ENCODE data around the gene HMGN5. TPM values are rescaled to one million over a fixed set of nuclear protein-coding genes. Genes with fewer than 3 reads are reported as not detected.

The HMGN5 gene
- total RNA-seq, 2 experiments from 2014 or later, result 2.0 to 15.3 TPM

DNA sequence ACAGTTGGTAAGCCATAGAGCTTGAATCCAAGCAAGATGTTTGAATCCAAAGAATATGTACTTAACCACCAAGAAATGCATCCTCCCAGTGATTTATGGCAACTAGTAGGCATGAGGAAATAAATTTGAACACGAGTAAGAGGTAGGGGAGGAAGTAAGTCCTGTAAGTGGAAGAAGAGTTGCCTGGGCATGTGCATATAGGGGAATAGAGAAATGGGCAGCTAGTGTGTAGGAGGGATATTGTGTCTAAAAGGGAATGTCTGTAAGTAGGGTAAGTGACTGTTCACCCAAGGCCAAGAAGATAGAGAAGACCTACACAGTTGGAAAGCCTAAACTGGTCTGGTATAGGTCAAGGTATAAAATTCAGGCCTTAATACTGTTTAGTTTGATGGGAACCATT, 4.8 kb upstream of the HMGN5 start:
- intact Hi-C loops (cut with micrococcal nuclease; ENCODE audit: unreplicated experiment), result no loop called here
- Histone ChIP-seq H3K4me1 (ENCODE audit: insufficient read depth, low read length, poor library complexity, severe bottlenecking) (peaks cover 16% of the 10 kb centered on the region), H3K36me3 (ENCODE audit: insufficient read depth, low read length) (peaks cover 46% of the 10 kb centered on the region), H3K4me3 (ENCODE audit: low read depth, low read length, poor library complexity, severe bottlenecking) (no peak overlapping the region), H3K27ac (ENCODE audit: low read depth, low read length, poor library complexity, severe bottlenecking) (no peak overlapping the region), H3K79me2 (ENCODE audit: insufficient read depth, low read depth, low read length) (peaks cover 66% of the 10 kb centered on the region), H3K4me2 (ENCODE audit: low read length) (no peak overlapping the region), H4K20me1 (ENCODE audit: insufficient read depth, low read length) (no peaks in the 10 kb centered on the region), H3K9me2 (ENCODE audit: insufficient read depth, low read length) (no peaks in the 10 kb centered on the region), H3K9me3 (ENCODE audit: low read length) (no peaks in the 10 kb centered on the region), H2AFZ (ENCODE audit: low read length) (no peak overlapping the region)
- BruUV-seq (replicated peaks), result no TSS peak
- no peak for TF ChIP-seq EZH2phosphoT487 (IDR thresholded peaks at IDR 0.05; ENCODE audit: borderline replicate concordance, low read depth, low read length)
- TF ChIP-seq, protein P1, sequence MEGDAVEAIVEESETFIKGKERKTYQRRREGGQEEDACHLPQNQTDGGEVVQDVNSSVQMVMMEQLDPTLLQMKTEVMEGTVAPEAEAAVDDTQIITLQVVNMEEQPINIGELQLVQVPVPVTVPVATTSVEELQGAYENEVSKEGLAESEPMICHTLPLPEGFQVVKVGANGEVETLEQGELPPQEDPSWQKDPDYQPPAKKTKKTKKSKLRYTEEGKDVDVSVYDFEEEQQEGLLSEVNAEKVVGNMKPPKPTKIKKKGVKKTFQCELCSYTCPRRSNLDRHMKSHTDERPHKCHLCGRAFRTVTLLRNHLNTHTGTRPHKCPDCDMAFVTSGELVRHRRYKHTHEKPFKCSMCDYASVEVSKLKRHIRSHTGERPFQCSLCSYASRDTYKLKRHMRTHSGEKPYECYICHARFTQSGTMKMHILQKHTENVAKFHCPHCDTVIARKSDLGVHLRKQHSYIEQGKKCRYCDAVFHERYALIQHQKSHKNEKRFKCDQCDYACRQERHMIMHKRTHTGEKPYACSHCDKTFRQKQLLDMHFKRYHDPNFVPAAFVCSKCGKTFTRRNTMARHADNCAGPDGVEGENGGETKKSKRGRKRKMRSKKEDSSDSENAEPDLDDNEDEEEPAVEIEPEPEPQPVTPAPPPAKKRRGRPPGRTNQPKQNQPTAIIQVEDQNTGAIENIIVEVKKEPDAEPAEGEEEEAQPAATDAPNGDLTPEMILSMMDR (conservative IDR thresholded peaks at IDR 0.05; ENCODE audit: low read length), result no peak
- POLR2A ChIA-PET, result no interaction called here
- DNase-seq (ENCODE audit: low spot score), result no peak
- CTCF ChIA-PET (ENCODE audit: unreplicated experiment), result no interaction called here

DNA sequence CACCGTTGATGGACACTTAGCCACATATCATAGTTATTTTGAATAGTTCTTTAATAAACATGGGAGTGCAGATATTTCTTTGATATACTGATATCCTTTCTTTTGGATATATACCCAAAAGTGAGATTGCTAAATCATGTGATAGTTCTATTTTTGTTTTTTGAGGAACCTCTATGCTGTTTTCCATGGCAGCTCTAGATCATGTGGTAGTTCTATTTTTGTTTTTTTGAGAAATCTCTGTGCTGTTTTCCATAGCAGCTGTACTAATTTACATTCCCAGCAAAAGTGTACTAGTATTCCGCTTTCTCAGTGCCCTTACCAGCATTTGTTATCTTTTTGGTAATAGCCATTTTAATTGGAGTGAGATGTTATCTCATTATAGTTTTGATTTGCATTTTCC, 3.8 kb upstream of the HMGN5 start:
- H3K79me2 ChIP-seq (ENCODE audit: insufficient read depth, low read depth, low read length), result peaks cover 66% of the 10 kb centered on the region
- H3K4me2 ChIP-seq (ENCODE audit: low read length), result peak overlapping the region; percentile 23; the same call in 1 of the 2 replicates
- TF ChIP-seq, protein P1 (conservative IDR thresholded peaks at IDR 0.05; ENCODE audit: low read length), result no peak
- no peak for TF ChIP-seq EZH2phosphoT487 (IDR thresholded peaks at IDR 0.05; ENCODE audit: borderline replicate concordance, low read depth, low read length)
- ChIA-PET POLR2A (interaction anchor here (1.1 kb wide), 1 partner anchor 21 kb away, joined by 3 read pairs; no protein-coding TSS in a partner anchor), CTCF (ENCODE audit: unreplicated experiment) (no interaction called here)
- H3K36me3 ChIP-seq (ENCODE audit: insufficient read depth, low read length), result peaks cover 43% of the 10 kb centered on the region
- no peaks in the 10 kb centered on the region for H3K9me2 ChIP-seq (ENCODE audit: insufficient read depth, low read length)
- no TSS peak for BruUV-seq (replicated peaks)
- H2AFZ ChIP-seq (ENCODE audit: low read length), result no peak overlapping the region
- intact Hi-C loops (cut with micrococcal nuclease; ENCODE audit: unreplicated experiment), result no loop called here
- H3K9me3 ChIP-seq (ENCODE audit: low read length), result no peaks in the 10 kb centered on the region
- no peak overlapping the region for H3K27ac ChIP-seq (ENCODE audit: low read depth, low read length, poor library complexity, severe bottlenecking)
- H4K20me1 ChIP-seq (ENCODE audit: insufficient read depth, low read length), result no peaks in the 10 kb centered on the region
- H3K4me1 ChIP-seq (ENCODE audit: insufficient read depth, low read length, poor library complexity, severe bottlenecking), result peaks cover 21% of the 10 kb centered on the region
- H3K4me3 ChIP-seq (ENCODE audit: low read depth, low read length, poor library complexity, severe bottlenecking), result no peak overlapping the region
- DNase-seq (ENCODE audit: low spot score), result no peak

DNA sequence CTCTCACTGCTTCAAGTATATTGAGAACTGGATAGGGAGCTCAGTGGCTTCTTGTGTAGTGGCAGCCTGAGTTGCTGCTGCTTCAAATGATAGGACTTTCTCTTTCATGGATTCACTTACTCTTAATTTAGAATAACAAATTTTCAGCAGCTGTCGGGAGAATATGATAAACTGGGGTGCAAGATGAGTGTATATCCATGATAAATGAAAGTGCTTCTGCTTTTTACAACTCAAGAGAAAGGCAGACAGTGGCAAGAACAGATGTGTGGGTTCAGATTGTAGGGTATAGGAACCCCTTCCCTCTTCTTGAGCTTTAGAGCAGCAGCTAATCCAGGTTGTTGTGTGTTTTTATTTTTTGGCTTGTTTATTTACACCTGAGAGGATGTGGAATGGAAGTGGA, 1.2 kb upstream of the HMGN5 start:
- Histone ChIP-seq H3K4me3 (ENCODE audit: low read depth, low read length, poor library complexity, severe bottlenecking) (peak overlapping the region; percentile 95), H3K9me2 (ENCODE audit: insufficient read depth, low read length) (no peaks in the 10 kb centered on the region), H3K4me2 (ENCODE audit: low read length) (peak overlapping the region; percentile 86), H3K9me3 (ENCODE audit: low read length) (no peaks in the 10 kb centered on the region), H3K79me2 (ENCODE audit: insufficient read depth, low read depth, low read length) (peaks cover 57% of the 10 kb centered on the region), H3K36me3 (ENCODE audit: insufficient read depth, low read length) (peaks cover 34% of the 10 kb centered on the region), H4K20me1 (ENCODE audit: insufficient read depth, low read length) (no peaks in the 10 kb centered on the region), H2AFZ (ENCODE audit: low read length) (no peak overlapping the region), H3K27ac (ENCODE audit: low read depth, low read length, poor library complexity, severe bottlenecking) (peak overlapping the region; percentile 95), H3K4me1 (ENCODE audit: insufficient read depth, low read length, poor library complexity, severe bottlenecking) (peaks cover 21% of the 10 kb centered on the region)
- BruUV-seq (replicated peaks), result no TSS peak
- no peak for TF ChIP-seq EZH2phosphoT487 (IDR thresholded peaks at IDR 0.05; ENCODE audit: borderline replicate concordance, low read depth, low read length)
- TF ChIP-seq, protein P1 (conservative IDR thresholded peaks at IDR 0.05; ENCODE audit: low read length), result no peak
- no peak for DNase-seq (ENCODE audit: low spot score)
- intact Hi-C loops (cut with micrococcal nuclease; ENCODE audit: unreplicated experiment), result loop anchor here (5.0 kb wide), 3 partner anchors 81 to 396 kb away; partner anchors contain the start of gene BRWD3
- CTCF ChIA-PET (ENCODE audit: unreplicated experiment), result no interaction called here
- POLR2A ChIA-PET, result interaction anchor here (0.6 to 2.2 kb wide), 5 partner anchors 15 to 395 kb away, joined by 3 to 13 read pairs (median 4); partner anchors contain the start of gene BRWD3

Data from OCI-LY7 (cell line).